H1 (cell line): ENCODE data around the gene HOXA10. TPM values are rescaled to one million over a fixed set of nuclear protein-coding genes. Genes with fewer than 3 reads are reported as not detected.
A peak's percentile ranks its signal among the peaks of the same experiment; 100 is the strongest.

Experiments used
- CTCF ChIA-PET: fragments of 300-600 bp; sonication (Branson Sonifier 250); formaldehyde crosslinking; loops from one replicate; lab custom pipeline; 2021; ENCODE audit not compliant: partially characterized antibody; lab: Charles Lee
- POLR2A ChIA-PET: fragments of 300-600 bp; sonication (Branson Sonifier 250); formaldehyde crosslinking; loops from one replicate; lab custom pipeline; 2021; ENCODE audit warnings: inconsistent platforms; ENCODE audit not compliant: partially characterized antibody; lab: Charles Lee
- DNase-seq, 2 experiments: peaks; one replicate each; pipeline versions ENCODE4 v3.0.0 to v3.0.0-alpha.2; 2010 to 2022; ENCODE audit warnings: low spot score in 2 of 2, low read depth in 1 of 2, mixed read lengths in 1 of 2
- FAIRE-seq: peaks from 2 replicates; lab custom pipeline; 2011; peaks lifted over from hg19 to GRCh38; lab: Jason Lieb, UNC
- H2AFZ ChIP-seq: 2 replicates; pipeline ENCODE4 v1.8.1; 2012; ENCODE audit warnings: low read length, inconsistent platforms
- H2AK5ac ChIP-seq: 2 replicates; pipeline ENCODE4 v1.6.1; 2013; ENCODE audit warnings: low read depth, low read length
- H2BK120ac ChIP-seq: replicated peaks from 2 replicates; pipeline ENCODE3; 2013; ENCODE audit warnings: low read depth, low read length, inconsistent platforms
- H2BK12ac ChIP-seq: 2 replicates; pipeline ENCODE4 v1.6.1; 2013; ENCODE audit warnings: low read depth, low read length
- H2BK15ac ChIP-seq: 2 replicates; pipeline ENCODE4 v1.6.1; 2013; ENCODE audit warnings: low read length
- H2BK20ac ChIP-seq: 2 replicates; pipeline ENCODE4 v1.6.1; 2013; ENCODE audit warnings: low read length
- H2BK5ac ChIP-seq: 2 replicates; pipeline ENCODE4 v1.6.1; 2013; ENCODE audit warnings: low read depth, low read length
- H3K14ac ChIP-seq: 2 replicates; pipeline ENCODE4 v1.6.1; 2013; ENCODE audit warnings: inconsistent platforms; ENCODE audit not compliant: insufficient read length
- H3K18ac ChIP-seq: 2 replicates; pipeline ENCODE4 v1.6.1; 2013; ENCODE audit warnings: low read length; ENCODE audit errors: extremely low read depth
- H3K23ac ChIP-seq: 2 replicates; pipeline ENCODE4 v1.6.1; 2013; ENCODE audit warnings: inconsistent platforms; ENCODE audit not compliant: insufficient read length
- H3K23me2 ChIP-seq: 2 replicates; pipeline ENCODE4 v1.6.1; 2013; ENCODE audit warnings: low read depth, low read length
- H3K27ac ChIP-seq: 2 replicates; pipeline ENCODE4 v1.6.1; 2011; ENCODE audit warnings: low read depth, low read length, inconsistent platforms
- H3K27me3 ChIP-seq, 4 experiments: replicated peaks in 1 of 4; 1 replicate in 1 of 4; 2 replicates in 3 of 4; pipeline versions ENCODE4 v1.6.1 to v1.8.1; 2011 to 2013; ENCODE audit warnings: low read length in 3 of 4, mild to moderate bottlenecking in 3 of 4, inconsistent platforms in 2 of 4, mixed read lengths in 2 of 4, moderate library complexity in 1 of 4; ENCODE audit not compliant: control insufficient read depth in 3 of 4, insufficient read depth in 3 of 4; ENCODE audit errors: extremely low read depth in 1 of 4
- H3K36me3 ChIP-seq, 4 experiments: 2 replicates each; pipeline versions ENCODE4 v1.6.1 to v1.8.1; 2011 to 2013; ENCODE audit warnings: mild to moderate bottlenecking in 4 of 4, low read length in 3 of 4, moderate library complexity in 2 of 4, control low read depth in 1 of 4, inconsistent platforms in 1 of 4; ENCODE audit not compliant: insufficient read depth in 4 of 4, control insufficient read depth in 2 of 4
- H3K4ac ChIP-seq: replicated peaks from 2 replicates; pipeline ENCODE3; 2013; ENCODE audit warnings: low read length, low read depth, mixed read lengths, inconsistent platforms; ENCODE audit not compliant: insufficient read length
- H3K4me1 ChIP-seq, 4 experiments: replicated peaks in 1 of 4; 1 replicate in 1 of 4; 2 replicates in 3 of 4; pipeline versions ENCODE4 v1.6.1 to v1.8.1; 2011 to 2013; ENCODE audit warnings: low read length in 3 of 4, inconsistent platforms in 2 of 4, mixed read lengths in 1 of 4; ENCODE audit not compliant: insufficient read depth in 4 of 4, control insufficient read depth in 3 of 4
- H3K4me2 ChIP-seq, 2 experiments: 2 replicates each; pipeline versions ENCODE4 v1.6.1 to v1.8.1; 2011 to 2013; ENCODE audit warnings: low read depth in 2 of 2, low read length in 2 of 2, control low read depth in 1 of 2, inconsistent platforms in 1 of 2, mild to moderate bottlenecking in 1 of 2; ENCODE audit not compliant: insufficient read depth in 1 of 2
- H3K4me3 ChIP-seq, 4 experiments: fragments of 200-600, 300-600 bp in 1 of 4; sonication (generic), shearing (Covaris generic), sonication (Bioruptor Twin) in 1 of 4; 2 replicates each; pipeline versions ENCODE4 v1.5.1 to v1.8.1; 2011 to 2016; ENCODE audit warnings: low read length in 4 of 4, low read depth in 3 of 4, control low read depth in 2 of 4, inconsistent platforms in 2 of 4, mild to moderate bottlenecking in 2 of 4, mixed read lengths in 1 of 4, moderate library complexity in 1 of 4; ENCODE audit not compliant: insufficient read depth in 2 of 4; ENCODE audit errors: extremely low read depth in 1 of 4
- H3K56ac ChIP-seq: replicated peaks from 2 replicates; pipeline ENCODE3; 2013; ENCODE audit warnings: low read depth, mild to moderate bottlenecking, mixed read lengths, low read length, inconsistent platforms; ENCODE audit not compliant: insufficient read length
- H3K79me1 ChIP-seq: 2 replicates; pipeline ENCODE4 v1.6.1; 2013; ENCODE audit warnings: low read depth, low read length, control low read depth
- H3K79me2 ChIP-seq, 2 experiments: 2 replicates each; pipeline versions ENCODE4 v1.6.1 to v1.8.1; 2012 to 2013; ENCODE audit warnings: low read length in 2 of 2, mild to moderate bottlenecking in 2 of 2, inconsistent platforms in 1 of 2; ENCODE audit not compliant: insufficient read depth in 2 of 2, control insufficient read depth in 1 of 2
- H3K9ac ChIP-seq, 4 experiments: replicated peaks in 1 of 4; 1 replicate in 1 of 4; 2 replicates in 3 of 4; pipeline versions ENCODE4 v1.6.1 to v1.8.1; 2011 to 2013; ENCODE audit warnings: low read depth in 3 of 4, low read length in 3 of 4, control low read depth in 2 of 4, mild to moderate bottlenecking in 2 of 4, moderate library complexity in 2 of 4, inconsistent platforms in 1 of 4; ENCODE audit errors: extremely low read depth in 1 of 4
- H3K9me3 ChIP-seq, 2 experiments: 2 replicates each; pipeline versions ENCODE4 v1.6.1 to v1.8.1; 2012 to 2013; ENCODE audit warnings: mild to moderate bottlenecking in 2 of 2, moderate library complexity in 2 of 2, control low read depth in 1 of 2, inconsistent platforms in 1 of 2, low read depth in 1 of 2, low read length in 1 of 2, mixed read lengths in 1 of 2; ENCODE audit not compliant: insufficient read depth in 2 of 2
- H4K20me1 ChIP-seq, 2 experiments: replicated peaks in 1 of 2; 2 replicates each; pipeline versions ENCODE3 to v1.8.1; 2011 to 2013; ENCODE audit warnings: inconsistent platforms in 2 of 2, low read length in 2 of 2, mild to moderate bottlenecking in 1 of 2; ENCODE audit not compliant: insufficient read depth in 2 of 2, control insufficient read depth in 1 of 2
- H4K5ac ChIP-seq: 2 replicates; pipeline ENCODE4 v1.6.1; 2013; ENCODE audit warnings: low read length, low read depth, mixed read lengths, inconsistent platforms; ENCODE audit not compliant: insufficient read length
- H4K8ac ChIP-seq: 2 replicates; pipeline ENCODE4 v1.8.0; 2013; ENCODE audit warnings: mild to moderate bottlenecking, moderate library complexity, low read length, inconsistent platforms; ENCODE audit not compliant: insufficient read depth; ENCODE audit errors: extremely low read depth
- H4K91ac ChIP-seq: replicated peaks from 2 replicates; pipeline ENCODE3; 2013; ENCODE audit warnings: low read length, mixed read lengths, inconsistent platforms; ENCODE audit not compliant: insufficient read length
- KDM5A ChIP-seq: fragments of 200-600 bp; IDR thresholded peaks from 2 replicates; pipeline ENCODE4 v1.7.1; 2012; ENCODE audit warnings: mild to moderate bottlenecking, low read length, inconsistent platforms, mixed read lengths
- RNF2 ChIP-seq: fragments of 200-900, 300-1000 bp; sonication (generic); IDR thresholded peaks from 2 replicates; pipeline ENCODE4 v1.7.1; 2016; ENCODE audit warnings: borderline replicate concordance, low read depth, mild to moderate bottlenecking, antibody characterized with exemption, low read length; ENCODE audit not compliant: poor library complexity, severe bottlenecking; ENCODE audit errors: missing control alignments
- SUZ12 ChIP-seq: fragments of 200-600 bp; sonication (generic); IDR thresholded peaks from 2 replicates; pipeline ENCODE4 v1.6.1; 2012; ENCODE audit warnings: mild to moderate bottlenecking, inconsistent platforms, low read length, moderate library complexity, mixed read lengths
- WGBS, 2 experiments: shearing (Covaris generic) in 1 of 2; methylation state at CpG; one replicate each; pipeline versions ENCODE4 v1.1.6 to v1.1.7; 2013 to 2015; ENCODE audit warnings: low lambda C conversion rate in 2 of 2, mixed read lengths in 2 of 2, inconsistent platforms in 1 of 2, low coverage in 1 of 2, missing lambda C conversion rate in 1 of 2; ENCODE audit not compliant: insufficient replicate concordance in 2 of 2, insufficient coverage in 1 of 2, insufficient read length in 1 of 2; ENCODE audit errors: extremely low coverage in 1 of 2, missing lambda C conversion rate in 1 of 2; 5-methylcytosine and 5-hydroxymethylcytosine counted together
- polyA plus RNA-seq, 7 experiments: library from polyadenylated mRNA; depleted of rRNA in 3 of 7; stranded (reverse) in 5 of 7; unstranded in 2 of 7; fragments of >200 nt in 5 of 7; fragments of 200-250 nt in 2 of 7; gene quantifications; 1 replicate in 5 of 7; 2 replicates in 1 of 7; 4 replicates in 1 of 7; pipeline versions ENCODE4 v1.2.1 to v1.2.3, GENCODE V29; 2011 to 2013; ENCODE audit warnings: missing spikeins in 2 of 7, mixed read lengths in 2 of 7
- total RNA-seq: library from RNA; stranded (reverse); fragmentation: NEBNext Ultra II Directional; extraction: Animal tissue kit (Norgen Biotek cat#: 25700); gene quantifications from 2 replicates; pipeline ENCODE4 v1.2.1, GENCODE V29; 2021

The HOXA10 gene
- total and polyA plus RNA-seq, 2 of the 8 experiments (the other 6 are each of a cell fraction or from before 2014, with no cell fraction given): not detected

DNA sequence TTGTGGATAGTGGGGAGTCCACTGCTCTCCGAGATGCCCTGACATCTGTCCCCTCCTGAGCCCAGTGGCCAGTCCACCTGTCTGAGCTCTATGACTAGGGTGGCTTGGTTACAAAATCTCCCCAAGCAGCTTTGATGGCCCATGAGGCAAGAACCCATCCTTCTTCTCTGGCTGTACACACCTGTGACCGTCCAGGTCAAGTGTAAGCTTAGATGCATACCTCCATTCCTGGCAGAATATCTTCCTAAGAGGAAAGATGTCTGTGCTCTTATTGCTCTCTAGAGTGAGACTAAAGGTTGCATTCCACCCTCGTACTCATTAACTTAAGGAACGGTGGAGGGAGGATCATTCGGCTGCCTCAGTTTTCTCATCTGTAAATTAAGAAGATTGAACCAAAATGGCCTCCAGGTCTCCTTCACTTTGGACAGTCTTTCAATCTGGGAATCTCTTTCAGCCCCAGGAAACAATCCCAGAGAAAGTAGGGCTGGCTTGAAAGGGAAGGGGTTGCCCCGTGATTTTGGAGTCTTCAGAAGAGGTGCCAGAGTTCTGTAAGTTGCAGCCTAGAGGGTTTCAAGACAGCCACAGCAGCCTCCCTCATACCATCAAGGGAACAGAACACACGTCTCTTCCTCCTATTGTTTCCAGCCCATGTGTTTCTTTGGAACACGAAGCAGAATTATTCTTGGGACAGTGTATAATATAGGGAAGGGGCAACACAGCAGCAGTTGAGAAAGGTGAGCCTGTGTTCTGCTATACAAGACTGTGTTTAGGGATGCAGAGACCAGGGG is 49.0 kb downstream of the HOXA10 start:
- no peak overlapping the region for H2BK15ac ChIP-seq
- no peak overlapping the region for H2AFZ ChIP-seq
- no peak for FAIRE-seq
- H3K4ac ChIP-seq: no peak overlapping the region
- no peak overlapping the region for H3K9ac ChIP-seq
- no peak overlapping the region for H4K5ac ChIP-seq
- peaks cover 100% of the 10 kb centered on the region in 4 experiments for H3K27me3 ChIP-seq
- H3K4me3 ChIP-seq: no peak overlapping the region
- WGBS, 2 experiments: 45% methylated on average over 8 of the region's 8 CpGs; no CpG with 5 or more reads in 1 of the 2 experiments
- H2AK5ac ChIP-seq: no peak overlapping the region; the same call in 1 of the 2 replicates
- peak overlapping the region; percentile 35; the same call in 1 of the 2 replicates for H2BK12ac ChIP-seq
- peaks cover 0 to 4% of the 10 kb centered on the region in 2 experiments; a peak in 1 of 4 replicates for H3K9me3 ChIP-seq
- H4K20me1 ChIP-seq: peaks cover 20 to 30% of the 10 kb centered on the region in 2 experiments
- H3K36me3 ChIP-seq: peaks cover 0 to 4% (median 0%) of the 10 kb centered on the region in 4 experiments; a peak in 1 of 8 replicates
- H3K56ac ChIP-seq: no peak overlapping the region
- H2BK120ac ChIP-seq: no peak overlapping the region
- no peaks in the 10 kb centered on the region; the same call in 1 of the 2 replicates for H3K23me2 ChIP-seq
- H3K4me2 ChIP-seq: no peak overlapping the region
- no peaks in the 10 kb centered on the region for H3K79me2 ChIP-seq
- no peak overlapping the region for H2BK20ac ChIP-seq
- H3K23ac ChIP-seq: no peak overlapping the region
- no peak overlapping the region for H4K91ac ChIP-seq
- H3K27ac ChIP-seq: no peak overlapping the region
- no peak for TF ChIP-seq KDM5A
- peak; percentile 51 for TF ChIP-seq RNF2
- peak; percentile 19; the same call in 1 of the 2 replicates for TF ChIP-seq SUZ12
- no peak overlapping the region for H2BK5ac ChIP-seq
- POLR2A ChIA-PET: no interaction called here
- H3K14ac ChIP-seq: no peak overlapping the region
- H3K79me1 ChIP-seq: no peaks in the 10 kb centered on the region
- CTCF ChIA-PET: interaction anchor here (1.0 to 1.1 kb wide), 3 partner anchors 19 to 36 kb away, joined by 3 read pairs; no protein-coding TSS in a partner anchor
- no peak for DNase-seq
- no peak overlapping the region for H3K18ac ChIP-seq
- H3K4me1 ChIP-seq: 0 out of 7 replicates have a peak, but pooled peaks cover 0 to 2% (median under 1%) of the 10 kb centered on the region in 4 experiments
- no peak overlapping the region for H4K8ac ChIP-seq
